Esophagus muscularis mucosa (tissue), 4 donors: ENCODE results near the gene TBC1D22A. TPM values are rescaled to one million over a fixed set of nuclear protein-coding genes. Genes with fewer than 3 reads are reported as not detected.

ENCODE experiments used
- DNase-seq: peaks from one replicate; pipeline ENCODE4 v3.0.0-alpha.2; 2017; ENCODE audit errors: extremely low spot score
- H3K27ac ChIP-seq, 4 donors: fragments of 200-600 bp; sonication (generic); replicated peaks in 1 of 4; 1 replicate in 3 of 4; 2 replicates in 1 of 4; pipeline ENCODE4 v1.5.1; 2016 to 2019; ENCODE audit warnings: mild to moderate bottlenecking in 1 of 4
- H3K27me3 ChIP-seq, 4 donors: fragments of 200-600 bp; sonication (generic); one replicate each; pipeline versions ENCODE4 v1.5.1 to v1.6.0; 2016 to 2019
- H3K36me3 ChIP-seq, 4 donors: fragments of 200-600 bp; sonication (generic); one replicate each; pipeline ENCODE4 v1.5.1; 2016 to 2019
- H3K4me1 ChIP-seq, 4 donors: fragments of 200-600 bp; sonication (generic); one replicate each; pipeline ENCODE4 v1.5.1; 2016 to 2019
- H3K4me3 ChIP-seq, 4 donors: fragments of 200-600 bp; sonication (generic); 1 replicate in 2 of 4; 2 replicates in 2 of 4; pipeline ENCODE4 v1.5.1; 2016 to 2019; ENCODE audit warnings: mild to moderate bottlenecking in 4 of 4, moderate library complexity in 1 of 4
- H3K9me3 ChIP-seq, 4 donors: fragments of 200-600 bp; sonication (generic); 1 replicate in 3 of 4; 2 replicates in 1 of 4; pipeline ENCODE4 v1.5.1; 2016 to 2019
- CTCF ChIP-seq, 3 experiments: fragments of 200-600 bp in 2 of 3; fragments of 450-650 bp in 1 of 3; sonication (generic) in 2 of 3; IDR thresholded peaks; one replicate each; pipeline ENCODE4 v1.5.1; 2017 to 2019; ENCODE audit warnings: antibody characterized with exemption in 3 of 3, mild to moderate bottlenecking in 2 of 3, moderate library complexity in 1 of 3
- EP300 ChIP-seq: sonication (generic); formaldehyde crosslinking; IDR thresholded peaks from one replicate; pipeline ENCODE4 v1.6.1; 2017; ENCODE audit warnings: antibody characterized with exemption
- POLR2A ChIP-seq: fragments of 450-650 bp; IDR thresholded peaks from one replicate; pipeline ENCODE4 v1.6.1; 2017; ENCODE audit warnings: antibody characterized with exemption, moderate library complexity, mild to moderate bottlenecking, low read depth
- POLR2AphosphoS5 ChIP-seq, 2 donors: sonication (generic); formaldehyde crosslinking; IDR thresholded peaks; one replicate each; pipeline ENCODE4 v1.6.1; 2017; ENCODE audit warnings: antibody characterized with exemption in 2 of 2
- WGBS: methylation state at CpG from one replicate; pipeline ENCODE4 v1.1.5; 2018; 5-methylcytosine and 5-hydroxymethylcytosine counted together
- intact Hi-C: fragments of 100-400 bp; cut with DNase I; formaldehyde crosslinking; loops from one replicate; pipeline ENCODE4 v1.15.1; 2023
- total RNA-seq, 4 donors: library from RNA; depleted of rRNA; stranded (reverse); fragments of >200 nt; gene quantifications; one replicate each; pipeline versions ENCODE4 v1.1.0 to v1.2.1, GENCODE V29; 2016

TBC1D22A gene
- total RNA-seq, 4 donors from 2014 or later = 15.2 to 20.7 (median 18.8) TPM

DNA sequence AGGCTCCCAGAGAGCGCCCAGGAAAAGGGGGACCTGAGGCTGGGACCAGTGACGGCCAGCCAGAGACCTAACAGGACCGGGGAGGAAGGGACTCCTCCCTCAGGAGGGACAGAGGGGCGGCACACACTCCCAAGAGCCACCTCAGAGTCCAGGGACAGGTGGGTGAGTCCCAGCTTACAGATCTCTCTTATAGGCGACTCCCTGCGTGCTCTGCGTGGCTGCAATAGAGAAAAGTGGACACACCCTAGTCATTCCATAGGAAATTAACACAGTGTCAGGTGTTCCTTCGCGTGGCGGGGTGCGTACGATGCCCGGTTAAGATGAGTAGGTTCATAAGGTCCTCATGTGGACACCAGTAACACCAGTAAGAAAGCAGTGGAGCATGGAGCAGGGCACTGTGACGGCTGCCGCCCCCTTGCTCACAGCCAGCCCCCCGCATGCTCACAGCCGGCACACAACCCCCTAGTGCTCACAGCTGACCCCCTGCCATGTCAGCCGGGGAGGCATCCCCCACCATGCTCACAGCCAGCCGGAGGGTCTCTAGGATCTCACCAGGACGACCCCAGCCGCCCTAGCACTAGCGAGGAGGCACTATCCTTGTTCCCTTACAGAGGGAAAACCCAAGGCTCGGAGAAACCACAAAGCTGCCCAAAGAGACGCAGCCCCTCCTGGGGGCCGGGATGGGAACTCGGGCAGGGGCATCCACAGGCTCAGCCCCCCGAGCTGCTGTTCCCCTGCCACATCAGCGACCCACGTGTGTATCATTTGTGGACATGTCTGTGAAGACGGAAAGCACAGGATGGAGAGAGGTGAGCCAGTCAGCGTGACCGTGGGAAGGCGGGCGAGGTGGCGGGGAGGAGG lies 426.8 kb downstream of the TBC1D22A start:
- Histone ChIP-seq H3K4me1 (no peaks in the 10 kb centered on the region), H3K27ac (no peak overlapping the region), H3K36me3 (no peaks in the 10 kb centered on the region), H3K4me3 (no peak overlapping the region), H3K27me3 (no peaks in the 10 kb centered on the region), H3K9me3 (peaks cover 0 to 24% (median 17%) of the 10 kb centered on the region in 4 donors)
- 88% methylated on average over 31 of the region's 35 CpGs for WGBS
- intact Hi-C loops = no loop called here
- DNase-seq = no peak
- TF ChIP-seq POLR2A (no peak), POLR2AphosphoS5 (IDR thresholded peaks at IDR 0.05) (no peak), CTCF (IDR thresholded peaks at IDR 0.05) (no peak), EP300 (no peak)

GRCh38 chr22:47190276-47190956 lies 428.0 kb downstream of the TBC1D22A start:
- Histone ChIP-seq H3K4me1 (no peaks in the 10 kb centered on the region), H3K36me3 (no peaks in the 10 kb centered on the region), H3K9me3 (peaks cover 0 to 14% (median 11%) of the 10 kb centered on the region in 4 donors), H3K27me3 (no peaks in the 10 kb centered on the region), H3K4me3 (no peak overlapping the region), H3K27ac (no peak overlapping the region)
- TF ChIP-seq POLR2A (no peak), CTCF (IDR thresholded peaks at IDR 0.05) (no peak), EP300 (no peak), POLR2AphosphoS5 (IDR thresholded peaks at IDR 0.05) (no peak)
- WGBS = 93% methylated on average over 23 of the region's 23 CpGs
- intact Hi-C loops = no loop called here
- no peak for DNase-seq

GRCh38 chr22:47190957-47191670 lies 428.7 kb downstream of the TBC1D22A start:
- WGBS = 79% methylated on average over 11 of the region's 11 CpGs
- no peak for TF ChIP-seq POLR2A
- TF ChIP-seq EP300 = no peak
- no peak for TF ChIP-seq CTCF (IDR thresholded peaks at IDR 0.05)
- TF ChIP-seq POLR2AphosphoS5 (IDR thresholded peaks at IDR 0.05) = no peak
- no peaks in the 10 kb centered on the region for H3K4me1 ChIP-seq
- H3K9me3 ChIP-seq = peaks cover 0 to 7% (median 5%) of the 10 kb centered on the region in 4 donors
- H3K27me3 ChIP-seq = no peaks in the 10 kb centered on the region
- intact Hi-C loops = no loop called here
- no peak overlapping the region for H3K27ac ChIP-seq
- no peak overlapping the region for H3K4me3 ChIP-seq
- DNase-seq = no peak
- no peaks in the 10 kb centered on the region for H3K36me3 ChIP-seq

DNA sequence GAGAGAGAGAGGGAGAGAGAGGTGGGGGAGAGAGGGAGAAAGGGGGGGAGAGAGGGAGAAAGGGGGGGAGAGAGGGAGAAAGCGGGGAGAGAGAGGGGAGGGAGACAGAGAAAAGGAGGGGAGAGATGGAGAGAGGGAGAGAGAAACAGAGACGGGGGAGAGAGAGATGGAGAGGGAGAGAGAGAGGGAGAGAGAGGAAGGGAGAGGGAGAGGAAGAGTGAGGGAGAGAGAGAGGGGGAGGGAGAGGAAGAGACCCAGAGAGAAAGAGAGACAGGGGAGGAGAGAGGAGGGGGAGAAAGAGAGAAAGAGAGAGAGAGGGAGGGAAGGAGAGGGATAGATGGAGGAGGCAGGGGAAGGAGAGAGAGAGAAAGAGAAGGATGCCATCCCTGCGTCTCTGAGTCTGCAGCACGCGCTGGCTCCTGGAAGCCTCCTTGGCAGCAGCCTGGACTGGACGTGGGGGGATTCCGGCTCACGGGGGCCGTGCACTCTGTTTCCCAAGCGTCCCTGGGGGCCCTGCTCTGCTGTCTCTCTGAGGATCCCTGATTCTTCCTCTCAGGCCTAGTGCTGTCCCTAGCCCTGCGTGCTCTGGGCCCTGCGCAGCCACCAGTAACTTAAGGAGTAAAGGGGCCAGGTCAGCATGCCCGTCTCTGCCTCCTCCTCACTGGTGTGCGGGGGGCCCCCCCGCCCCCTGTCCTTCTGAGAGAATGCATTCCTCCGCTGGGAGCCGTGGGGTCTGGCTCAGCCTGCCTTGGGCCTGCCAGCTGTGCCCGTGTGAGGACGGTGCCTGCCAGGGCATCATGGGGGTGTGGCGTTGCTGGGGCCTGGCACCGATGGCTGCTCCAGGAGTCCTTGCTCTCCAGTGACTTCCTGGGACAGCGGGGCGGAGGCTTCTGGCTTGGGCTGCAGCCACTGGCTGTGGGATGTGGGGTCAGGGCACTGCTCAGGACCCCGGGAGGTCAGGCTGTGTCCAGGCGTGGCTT lies 429.5 kb downstream of the TBC1D22A start:
- H3K36me3 ChIP-seq = no peaks in the 10 kb centered on the region
- H3K27me3 ChIP-seq = peaks cover 0 to under 1% (median 0%) of the 10 kb centered on the region in 4 donors
- intact Hi-C loops = no loop called here
- DNase-seq = no peak
- TF ChIP-seq EP300 (no peak), POLR2A (no peak), POLR2AphosphoS5 (IDR thresholded peaks at IDR 0.05) (no peak), CTCF (IDR thresholded peaks at IDR 0.05) (no peak)
- H3K9me3 ChIP-seq = no peaks in the 10 kb centered on the region
- WGBS = 69% methylated on average over 17 of the region's 25 CpGs
- H3K4me3 ChIP-seq = no peak overlapping the region
- H3K27ac ChIP-seq = no peak overlapping the region
- no peaks in the 10 kb centered on the region for H3K4me1 ChIP-seq
